Uterus (tissue), 4 donors: ENCODE data around the gene LCE2A. TPM values are rescaled to one million over a fixed set of nuclear protein-coding genes. Genes with fewer than 3 reads are reported as not detected.

Experiments used
- DNase-seq, 2 donors: peaks; one replicate each; pipeline ENCODE4 v3.0.0-alpha.2; 2019 to 2020
- H3K27ac ChIP-seq, 2 donors: fragments of 200-600 bp; sonication (generic); 1 replicate in 1 of 2; 2 replicates in 1 of 2; pipeline ENCODE4 v1.5.1; 2016 to 2018
- H3K27me3 ChIP-seq, 2 donors: fragments of 200-600 bp; sonication (generic); one replicate each; pipeline ENCODE4 v1.5.1; 2018 to 2019; ENCODE audit warnings: control low read depth in 1 of 2
- H3K36me3 ChIP-seq, 2 donors: fragments of 200-600 bp; sonication (generic); one replicate each; pipeline ENCODE4 v1.5.1; 2019; ENCODE audit warnings: control low read depth in 1 of 2
- H3K4me1 ChIP-seq, 2 donors: fragments of 200-600 bp; sonication (generic); one replicate each; pipeline ENCODE4 v1.5.1; 2018 to 2019; ENCODE audit warnings: control low read depth in 1 of 2
- H3K4me3 ChIP-seq, 2 donors: fragments of 200-600 bp; sonication (generic); 1 replicate in 1 of 2; 2 replicates in 1 of 2; pipeline ENCODE4 v1.5.1; 2018 to 2019; ENCODE audit warnings: mild to moderate bottlenecking in 1 of 2
- H3K9me3 ChIP-seq, 2 donors: fragments of 200-600 bp; sonication (generic); one replicate each; pipeline ENCODE4 v1.5.1; 2019; ENCODE audit warnings: control low read depth in 1 of 2
- CTCF ChIP-seq, 4 experiments: fragments of 200-600 bp in 2 of 4; fragments of 450-650 bp in 2 of 4; sonication (generic) in 2 of 4; IDR thresholded peaks; one replicate each; pipeline ENCODE4 v1.5.1; 2016 to 2019; ENCODE audit warnings: antibody characterized with exemption in 4 of 4, mild to moderate bottlenecking in 2 of 4, moderate library complexity in 1 of 4
- POLR2A ChIP-seq, 2 donors: fragments of 450-650 bp; IDR thresholded peaks; one replicate each; pipeline ENCODE4 v1.6.1; 2016; ENCODE audit warnings: antibody characterized with exemption in 2 of 2, mild to moderate bottlenecking in 1 of 2, moderate library complexity in 1 of 2
- intact Hi-C: fragments of 100-400 bp; cut with DNase I; formaldehyde crosslinking; loops from one replicate; pipeline ENCODE4 v1.15.1; 2023; ENCODE audit warnings: low total_unique reads
- total RNA-seq, 4 donors: library from RNA; depleted of rRNA in 3 of 4; stranded (reverse); fragments of >200 nt in 3 of 4; gene quantifications; one replicate each; pipeline versions ENCODE4 v1.1.0 to v1.2.4, GENCODE V29; 2014 to 2023
- donor health status: DM: yes; HTN: yes; CAD: no.

LCE2A gene
- not detected for total RNA-seq

GRCh38 chr1:152697701-152698600 is at the start of gene LCE2A:
Gene LCE2A, plus strand, starts transcription at chr1:152698345. Its CDS starts 557 bp downstream, at chr1:152698902.
- no peaks in the 10 kb centered on the region for H3K36me3 ChIP-seq
- H3K27me3 ChIP-seq, result no peaks in the 10 kb centered on the region
- no peaks in the 10 kb centered on the region for H3K4me1 ChIP-seq
- intact Hi-C loops, result no loop called here
- no peak for TF ChIP-seq POLR2A (IDR thresholded peaks at IDR 0.05)
- no peak for TF ChIP-seq CTCF (IDR thresholded peaks at IDR 0.05)
- DNase-seq, result no peak
- H3K27ac ChIP-seq, result no peak within 1 kb of the TSS
- H3K9me3 ChIP-seq, result no peaks in the 10 kb centered on the region
- H3K4me3 ChIP-seq, result no peak within 1 kb of the TSS

GRCh38 chr1:152654110-152654509 is 44.0 kb upstream of the LCE2A start:
- Histone ChIP-seq H3K36me3 (no peaks in the 10 kb centered on the region), H3K27ac (no peak overlapping the region), H3K9me3 (no peaks in the 10 kb centered on the region), H3K4me1 (no peaks in the 10 kb centered on the region), H3K27me3 (no peaks in the 10 kb centered on the region), H3K4me3 (no peak overlapping the region)
- intact Hi-C loops, result no loop called here
- DNase-seq, result no peak
- TF ChIP-seq CTCF (IDR thresholded peaks at IDR 0.05) (peak in 1 of 4 experiments; percentile 10), POLR2A (IDR thresholded peaks at IDR 0.05) (no peak)

GRCh38 chr1:152656459-152656858 is 41.7 kb upstream of the LCE2A start:
- H3K36me3 ChIP-seq, result no peaks in the 10 kb centered on the region
- no peaks in the 10 kb centered on the region for H3K9me3 ChIP-seq
- no peak for TF ChIP-seq POLR2A (IDR thresholded peaks at IDR 0.05)
- no peak for TF ChIP-seq CTCF (IDR thresholded peaks at IDR 0.05)
- H3K4me3 ChIP-seq, result no peak overlapping the region
- intact Hi-C loops, result no loop called here
- DNase-seq, result no peak
- H3K27ac ChIP-seq, result no peak overlapping the region
- H3K4me1 ChIP-seq, result no peaks in the 10 kb centered on the region
- no peaks in the 10 kb centered on the region for H3K27me3 ChIP-seq

GRCh38 chr1:152657677-152658076 is 40.5 kb upstream of the LCE2A start:
- no peaks in the 10 kb centered on the region for H3K27me3 ChIP-seq
- no peaks in the 10 kb centered on the region for H3K4me1 ChIP-seq
- H3K4me3 ChIP-seq, result no peak overlapping the region
- H3K27ac ChIP-seq, result no peak overlapping the region
- TF ChIP-seq POLR2A (IDR thresholded peaks at IDR 0.05) (no peak), CTCF (IDR thresholded peaks at IDR 0.05) (no peak)
- no peaks in the 10 kb centered on the region for H3K36me3 ChIP-seq
- intact Hi-C loops, result no loop called here
- DNase-seq, result no peak
- H3K9me3 ChIP-seq, result no peaks in the 10 kb centered on the region

- DNase-seq, result no peak
Observed at GRCh38 chr1:152658649-152659048, 39.5 kb upstream of the LCE2A start.

More at GRCh38 chr1:152658649-152659048, 39.5 kb upstream of the LCE2A start:
- Histone ChIP-seq H3K4me1 (no peaks in the 10 kb centered on the region), H3K4me3 (no peak overlapping the region), H3K36me3 (no peaks in the 10 kb centered on the region), H3K27me3 (no peaks in the 10 kb centered on the region), H3K27ac (no peak overlapping the region), H3K9me3 (no peaks in the 10 kb centered on the region)
- intact Hi-C loops, result no loop called here
- no peak for TF ChIP-seq CTCF (IDR thresholded peaks at IDR 0.05)
- no peak for TF ChIP-seq POLR2A (IDR thresholded peaks at IDR 0.05)
